Neural crest cell (in vitro differentiated cells): ENCODE data around the gene PIP4K2A. TPM values are rescaled to one million over a fixed set of nuclear protein-coding genes. Genes with fewer than 3 reads are reported as not detected.

Experiments used
- DNase-seq: peaks from one replicate; pipeline ENCODE4 v3.0.0; 2021; ENCODE audit warnings: low read depth, mixed read lengths, low spot score
- H3K27ac Mint-ChIP-seq: one replicate; pipeline ENCODE4 v1.8.0; 2021; ENCODE audit warnings: mild to moderate bottlenecking, mixed read lengths; ENCODE audit not compliant: unreplicated experiment
- H3K27me3 Mint-ChIP-seq: 2 replicates; pipeline ENCODE4 v1.8.0; 2021; ENCODE audit warnings: low read depth, mild to moderate bottlenecking, mixed read lengths
- H3K36me3 Mint-ChIP-seq: 2 replicates; pipeline ENCODE4 v1.8.0; 2021; ENCODE audit warnings: low read depth, mild to moderate bottlenecking, mixed read lengths
- H3K4me1 Mint-ChIP-seq: 2 replicates; pipeline ENCODE4 v1.8.0; 2021; ENCODE audit warnings: mixed read lengths
- H3K4me3 Mint-ChIP-seq: one replicate; pipeline ENCODE4 v1.8.0; 2021; ENCODE audit warnings: mild to moderate bottlenecking, mixed read lengths
- H3K9me3 Mint-ChIP-seq: 2 replicates; pipeline ENCODE4 v1.8.0; 2021; ENCODE audit warnings: mixed read lengths
- total RNA-seq: library from RNA; stranded (reverse); gene quantifications from 2 replicates; pipeline ENCODE4 v1.2.1, GENCODE V29; 2021
- TF ChIP-seq, protein P1 (sequence below): fragments of 200-600 bp; sonication (generic); conservative IDR thresholded peaks from 2 replicates; pipeline ENCODE4 v1.5.0; 2021; ENCODE audit warnings: antibody characterized with exemption, mild to moderate bottlenecking

The PIP4K2A gene
- total RNA-seq, 1 donor from 2014 or later: 28.7 TPM

DNA sequence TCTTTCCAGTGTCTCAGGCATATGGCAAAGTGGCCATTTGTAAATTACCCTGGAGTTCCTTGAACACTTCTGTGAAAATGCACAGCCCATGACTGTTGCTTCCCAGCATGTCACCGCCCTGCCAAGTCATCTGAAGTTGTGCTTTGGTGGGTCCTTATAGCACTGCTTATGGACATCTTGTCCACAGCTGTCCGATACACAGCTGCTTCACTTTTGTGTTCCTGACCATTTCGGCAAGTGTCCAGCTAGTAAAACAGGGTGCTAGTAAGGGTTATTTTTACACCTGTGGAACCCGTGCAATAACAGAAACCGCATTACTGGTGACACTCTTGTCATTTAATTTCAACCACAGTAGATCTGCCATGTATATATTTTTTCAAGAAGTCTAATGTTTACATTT is 29.7 kb downstream of the PIP4K2A start:
- Mint-ChIP-seq H3K36me3 (peaks cover 2% of the 10 kb centered on the region), H3K9me3 (no peaks in the 10 kb centered on the region), H3K27ac (no peak overlapping the region), H3K4me3 (no peak overlapping the region), H3K4me1 (peaks cover 17% of the 10 kb centered on the region), H3K27me3 (no peaks in the 10 kb centered on the region)
- no peak for DNase-seq
- TF ChIP-seq, protein P1, sequence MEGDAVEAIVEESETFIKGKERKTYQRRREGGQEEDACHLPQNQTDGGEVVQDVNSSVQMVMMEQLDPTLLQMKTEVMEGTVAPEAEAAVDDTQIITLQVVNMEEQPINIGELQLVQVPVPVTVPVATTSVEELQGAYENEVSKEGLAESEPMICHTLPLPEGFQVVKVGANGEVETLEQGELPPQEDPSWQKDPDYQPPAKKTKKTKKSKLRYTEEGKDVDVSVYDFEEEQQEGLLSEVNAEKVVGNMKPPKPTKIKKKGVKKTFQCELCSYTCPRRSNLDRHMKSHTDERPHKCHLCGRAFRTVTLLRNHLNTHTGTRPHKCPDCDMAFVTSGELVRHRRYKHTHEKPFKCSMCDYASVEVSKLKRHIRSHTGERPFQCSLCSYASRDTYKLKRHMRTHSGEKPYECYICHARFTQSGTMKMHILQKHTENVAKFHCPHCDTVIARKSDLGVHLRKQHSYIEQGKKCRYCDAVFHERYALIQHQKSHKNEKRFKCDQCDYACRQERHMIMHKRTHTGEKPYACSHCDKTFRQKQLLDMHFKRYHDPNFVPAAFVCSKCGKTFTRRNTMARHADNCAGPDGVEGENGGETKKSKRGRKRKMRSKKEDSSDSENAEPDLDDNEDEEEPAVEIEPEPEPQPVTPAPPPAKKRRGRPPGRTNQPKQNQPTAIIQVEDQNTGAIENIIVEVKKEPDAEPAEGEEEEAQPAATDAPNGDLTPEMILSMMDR: no peak

DNA sequence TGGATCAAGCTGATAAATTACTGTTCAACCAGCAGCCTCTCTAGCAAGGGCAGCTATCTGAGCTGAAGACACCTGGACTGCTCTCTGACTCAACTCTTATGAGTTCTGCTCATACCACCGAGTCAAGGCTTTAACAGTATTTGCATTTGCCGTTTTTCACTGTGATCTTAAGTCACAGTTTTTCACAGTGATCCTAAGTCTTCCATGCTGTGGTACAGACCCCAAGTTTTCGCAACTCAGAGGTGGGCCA is 31.3 kb downstream of the PIP4K2A start:
- peaks cover 2% of the 10 kb centered on the region for H3K36me3 Mint-ChIP-seq
- no peak overlapping the region for H3K27ac Mint-ChIP-seq
- no peak overlapping the region for H3K4me3 Mint-ChIP-seq
- no peak for DNase-seq
- TF ChIP-seq, protein P1: no peak
- H3K27me3 Mint-ChIP-seq: no peaks in the 10 kb centered on the region
- H3K9me3 Mint-ChIP-seq: no peaks in the 10 kb centered on the region
- H3K4me1 Mint-ChIP-seq: peaks cover 20% of the 10 kb centered on the region

DNA sequence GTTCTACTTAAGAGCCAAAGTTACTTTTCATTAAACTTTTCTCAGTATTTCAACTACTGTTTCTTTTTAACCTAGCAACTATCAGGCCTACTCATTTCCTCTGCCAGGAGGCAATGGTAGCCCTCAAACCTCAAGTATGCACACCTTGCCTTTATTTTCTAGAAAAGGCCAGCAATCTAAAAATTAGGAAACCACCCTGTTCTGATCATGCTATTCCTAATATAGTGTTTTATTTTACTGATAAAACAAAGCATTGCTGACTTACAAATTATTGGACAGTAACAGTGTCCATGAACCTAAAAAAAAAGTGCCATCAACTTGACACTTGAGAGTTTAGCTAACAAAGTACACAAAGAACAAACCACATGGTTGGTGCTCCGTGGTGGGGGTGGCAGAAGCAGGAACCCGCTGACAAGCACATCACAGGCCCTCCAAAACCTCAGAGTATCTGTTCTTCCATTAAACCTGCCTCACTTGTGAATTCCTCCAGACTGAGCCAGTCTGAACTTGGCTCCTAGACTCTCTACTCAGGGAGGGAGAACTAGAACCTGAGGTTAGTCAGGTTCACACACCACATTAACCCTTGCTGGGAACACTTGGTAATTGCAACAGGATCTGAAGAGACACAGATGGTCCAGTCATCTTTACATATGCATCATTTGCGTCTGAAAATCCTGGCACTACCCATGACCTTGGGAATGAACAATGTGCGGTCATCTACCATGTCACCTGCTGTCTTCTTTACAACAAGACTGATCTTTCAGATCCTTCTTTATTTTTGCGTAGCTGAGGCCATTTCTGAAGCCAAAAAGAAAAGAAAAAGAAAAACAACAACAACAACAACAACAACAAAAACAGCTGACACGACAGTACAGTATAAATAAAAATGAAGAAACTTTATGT is 31.9 kb downstream of the PIP4K2A start:
- peak overlapping the region; percentile 58 for H3K27ac Mint-ChIP-seq
- H3K4me1 Mint-ChIP-seq: peaks cover 20% of the 10 kb centered on the region

DNA sequence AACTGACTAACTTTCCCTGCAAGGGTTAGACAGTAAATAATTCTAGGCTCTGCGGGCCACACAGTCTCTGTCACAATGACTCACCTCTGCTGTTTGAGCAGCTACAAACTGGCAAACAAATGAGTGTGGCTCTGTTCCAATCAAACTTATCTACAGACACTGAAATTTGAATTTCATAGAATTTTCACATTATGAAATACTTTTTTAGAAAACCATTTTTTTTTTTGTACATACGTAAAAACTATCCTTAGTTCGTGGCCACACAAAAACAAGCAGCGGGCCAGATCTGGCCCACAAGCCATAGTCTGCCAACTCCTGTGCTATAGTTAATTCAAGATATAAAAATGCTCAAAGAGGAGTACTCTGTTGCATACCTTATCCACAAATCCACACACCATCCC is 32.6 kb downstream of the PIP4K2A start:
- H3K36me3 Mint-ChIP-seq: peaks cover 2% of the 10 kb centered on the region
- H3K27me3 Mint-ChIP-seq: no peaks in the 10 kb centered on the region
- H3K27ac Mint-ChIP-seq: peak overlapping the region; percentile 58
- H3K4me1 Mint-ChIP-seq: peaks cover 20% of the 10 kb centered on the region
- H3K4me3 Mint-ChIP-seq: no peak overlapping the region
- no peaks in the 10 kb centered on the region for H3K9me3 Mint-ChIP-seq
- no peak for DNase-seq
- TF ChIP-seq, protein P1: no peak

More for the DNA sequence above, 31.9 kb downstream of the PIP4K2A start:
- no peak for DNase-seq
- peaks cover 2% of the 10 kb centered on the region for H3K36me3 Mint-ChIP-seq
- H3K9me3 Mint-ChIP-seq: no peaks in the 10 kb centered on the region
- TF ChIP-seq, protein P1: no peak
- H3K27me3 Mint-ChIP-seq: no peaks in the 10 kb centered on the region
- no peak overlapping the region for H3K4me3 Mint-ChIP-seq

DNA sequence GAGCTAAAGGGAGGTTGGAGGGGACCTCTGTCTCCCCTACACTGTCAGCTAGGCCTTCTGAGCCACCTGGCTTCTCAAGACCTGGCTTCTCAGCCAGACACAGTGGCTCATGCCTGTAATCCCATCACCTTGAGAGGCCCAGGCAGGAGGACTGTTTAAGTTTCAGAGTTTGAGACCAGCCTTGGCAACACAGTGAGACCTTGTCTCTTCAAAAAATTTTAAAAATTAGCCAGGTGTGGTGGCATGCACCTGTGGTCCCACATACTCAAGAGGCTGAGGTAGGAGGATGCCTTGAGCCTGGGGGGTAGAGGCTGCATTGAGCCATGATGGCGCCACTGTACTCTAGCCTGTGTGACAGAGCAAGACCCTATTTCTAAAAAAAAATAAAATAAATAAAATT is 33.1 kb downstream of the PIP4K2A start:
- no peaks in the 10 kb centered on the region for H3K9me3 Mint-ChIP-seq
- peaks cover 22% of the 10 kb centered on the region for H3K4me1 Mint-ChIP-seq
- no peaks in the 10 kb centered on the region for H3K27me3 Mint-ChIP-seq
- no peak overlapping the region for H3K27ac Mint-ChIP-seq
- no peak overlapping the region for H3K4me3 Mint-ChIP-seq
- TF ChIP-seq, protein P1: no peak
- no peak for DNase-seq
- H3K36me3 Mint-ChIP-seq: peaks cover 2% of the 10 kb centered on the region
